Stimulated activated CD8-positive, alpha-beta memory T cell treated with anti-CD3 and anti-CD28 coated beads, Interleukin-2, amount 100 ng/mL, for 48 hours (primary cell): ENCODE data around the gene ZNF236.

ENCODE experiments used
- DNase-seq, 2 donors: peaks; one replicate each; pipeline ENCODE4 v3.0.0-alpha.2; 2020; ENCODE audit warnings: low read depth in 2 of 2

Gene ZNF236

GRCh38 chr18:76859474-76860339 lies 37.4 kb downstream of the ZNF236 start:
- peak in 1 of 2 donors; percentile 11 for DNase-seq

GRCh38 chr18:76860411-76860810 lies 38.1 kb downstream of the ZNF236 start:
- DNase-seq = no peak

- DNase-seq = no peak
Observed at GRCh38 chr18:76866666-76867065, 44.3 kb downstream of the ZNF236 start.

DNA sequence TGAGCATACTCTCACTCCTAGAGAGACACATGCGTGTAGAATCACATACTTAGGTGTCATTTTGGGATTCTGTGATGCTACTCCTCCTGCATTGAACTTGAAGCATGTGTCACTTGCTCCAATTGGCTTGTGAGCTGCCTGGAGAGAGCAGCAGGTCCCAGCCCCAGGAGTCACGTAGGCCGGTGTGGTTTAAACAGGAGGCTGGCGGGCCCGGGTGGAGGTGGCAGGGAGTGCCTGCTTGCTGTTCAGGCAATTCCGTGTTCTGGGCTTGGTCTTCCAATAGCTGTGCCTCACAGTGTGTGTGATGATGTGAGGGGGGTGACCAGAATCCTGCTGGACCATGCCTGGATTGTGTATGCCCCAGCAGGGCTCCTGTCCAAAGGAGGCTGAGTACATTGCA lies 51.0 kb downstream of the ZNF236 start:
- no peak for DNase-seq

GRCh38 chr18:76873713-76874112 lies 51.4 kb downstream of the ZNF236 start:
- no peak for DNase-seq

DNA sequence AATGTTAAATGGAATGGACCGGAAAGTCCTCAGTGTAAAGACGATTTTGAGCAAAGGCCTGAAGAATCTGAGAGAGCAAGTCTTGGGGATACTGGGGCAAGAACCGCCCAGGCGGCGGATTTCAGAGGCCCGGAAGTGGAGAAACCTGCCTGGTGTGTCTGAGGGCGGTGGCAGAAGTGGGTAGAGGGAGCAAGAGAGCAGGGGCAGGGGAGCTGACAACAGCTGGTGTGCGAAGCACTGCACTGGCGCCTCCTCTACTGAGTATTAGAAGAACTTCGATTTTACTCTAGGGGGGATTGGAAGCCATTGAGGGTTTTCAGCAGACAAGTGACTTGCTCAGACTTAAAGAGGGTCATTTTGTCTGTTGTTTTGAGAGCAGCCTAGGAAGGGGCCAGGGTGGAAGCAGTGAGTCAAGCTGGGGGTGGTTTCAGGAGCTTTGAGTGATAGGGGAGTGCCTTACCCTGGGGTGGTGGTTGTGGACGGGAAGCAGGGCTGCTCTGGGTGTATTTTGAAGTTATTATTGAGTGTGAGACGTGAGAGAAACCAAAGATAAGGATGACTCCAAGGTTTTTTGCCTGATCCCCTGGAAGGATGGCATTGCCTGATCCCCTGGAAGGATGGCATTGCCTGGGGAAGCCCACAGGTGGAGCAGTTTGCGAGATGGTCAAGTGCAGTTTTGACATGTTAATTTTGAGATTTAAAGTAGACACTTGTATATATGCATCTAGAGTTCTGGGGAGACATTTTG lies 52.5 kb downstream of the ZNF236 start:
- DNase-seq = peak; percentile 17 to 32

- DNase-seq = no peak
Observed at GRCh38 chr18:76875390-76876325, 53.3 kb downstream of the ZNF236 start.

DNA sequence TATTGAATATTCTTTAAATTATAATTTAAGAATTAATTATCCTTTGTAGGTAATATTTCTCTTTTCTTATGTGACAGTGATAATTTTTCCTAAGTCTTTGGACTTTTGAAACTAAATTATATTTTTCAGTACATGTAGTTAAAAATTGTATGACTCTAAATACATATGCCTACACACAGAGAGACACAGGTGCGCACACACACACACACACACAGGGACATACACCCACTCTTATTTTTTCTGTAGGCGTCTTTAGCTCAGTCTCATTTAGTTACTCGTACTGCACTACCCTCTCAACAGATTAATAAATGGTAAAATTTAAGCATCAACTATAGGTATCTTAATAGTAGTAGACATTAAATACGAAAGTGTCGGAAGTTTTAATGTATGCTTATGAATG lies 56.1 kb downstream of the ZNF236 start:
- DNase-seq = no peak

GRCh38 chr18:76880026-76880425 lies 57.7 kb downstream of the ZNF236 start:
- no peak for DNase-seq

DNA sequence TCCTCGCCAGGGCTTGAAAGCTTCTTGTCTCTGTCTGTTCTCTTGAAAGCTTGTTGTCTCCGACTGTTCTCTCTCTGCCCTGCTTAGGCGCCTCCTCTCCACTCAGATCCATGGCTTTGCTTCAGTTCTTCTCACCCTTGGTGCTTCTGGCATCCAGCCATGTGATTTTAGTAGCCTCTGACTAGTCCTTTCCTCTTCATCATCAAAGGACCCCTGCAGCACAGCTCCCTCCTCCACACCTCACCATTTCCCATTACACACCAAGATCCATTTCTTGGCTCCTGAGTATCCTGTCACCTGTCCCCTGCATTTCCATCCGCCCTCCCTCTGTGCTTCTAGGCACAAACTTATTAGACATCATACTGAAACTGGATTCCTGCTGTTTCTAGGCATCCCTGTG lies 59.4 kb downstream of the ZNF236 start:
- no peak for DNase-seq

DNA sequence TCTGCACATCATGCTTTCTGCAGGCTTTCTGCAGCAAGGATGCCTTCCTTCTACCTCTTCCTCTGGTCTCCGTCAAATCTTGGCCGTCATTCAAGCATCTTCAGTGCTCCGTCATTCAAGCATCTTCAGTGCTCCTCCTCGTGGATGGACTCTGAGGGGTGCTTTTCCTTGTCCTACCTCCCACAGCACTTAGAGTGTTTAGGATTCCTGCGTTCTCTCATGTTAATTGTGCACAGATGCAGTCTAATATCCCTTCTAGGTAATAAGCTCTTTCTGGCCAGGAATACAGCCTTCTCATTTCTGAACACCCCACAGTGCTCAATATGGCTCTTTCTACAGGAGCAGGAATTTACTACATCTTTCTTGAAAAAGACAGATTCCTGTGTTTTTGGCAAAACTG lies 59.8 kb downstream of the ZNF236 start:
- DNase-seq = no peak

DNA sequence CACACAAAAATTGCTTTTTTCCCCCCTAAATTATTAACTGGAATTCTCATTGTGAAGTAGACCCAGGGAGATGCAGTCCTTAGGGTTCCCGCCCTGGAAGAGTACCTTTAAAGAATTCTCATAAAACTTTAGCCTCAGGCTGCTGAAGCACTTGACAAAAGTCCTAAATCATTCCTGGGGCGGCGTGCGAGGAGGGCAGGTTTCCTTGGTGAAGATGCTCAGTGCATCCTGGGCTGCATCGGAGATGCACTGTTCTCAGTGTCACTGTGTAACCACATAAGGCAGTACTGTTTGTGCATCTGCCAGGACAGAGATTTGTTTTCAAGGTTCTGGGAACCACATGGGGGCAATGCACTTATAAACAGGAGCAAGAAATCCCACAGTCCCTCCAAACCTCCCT lies 62.6 kb downstream of the ZNF236 start:
- DNase-seq = no peak

DNA sequence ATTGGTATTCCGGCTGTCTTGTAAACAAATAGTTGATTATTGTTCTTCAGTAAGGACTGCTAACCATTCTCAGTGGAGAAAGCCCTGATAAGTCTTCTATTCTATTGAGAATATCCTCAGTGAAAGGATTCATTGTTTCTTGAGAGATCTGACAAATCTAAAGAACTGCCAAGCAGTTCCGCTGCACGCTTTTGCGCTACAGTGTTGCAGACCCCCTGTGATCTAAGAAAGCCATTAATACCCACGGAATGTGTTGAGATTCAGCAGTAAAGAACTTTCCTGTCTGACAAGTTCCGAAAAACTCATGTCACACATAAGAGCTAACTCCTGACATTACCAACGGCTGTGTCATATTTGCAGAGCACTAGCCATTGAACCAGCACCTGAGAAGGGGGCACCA lies 63.8 kb downstream of the ZNF236 start:
- DNase-seq = no peak

DNA sequence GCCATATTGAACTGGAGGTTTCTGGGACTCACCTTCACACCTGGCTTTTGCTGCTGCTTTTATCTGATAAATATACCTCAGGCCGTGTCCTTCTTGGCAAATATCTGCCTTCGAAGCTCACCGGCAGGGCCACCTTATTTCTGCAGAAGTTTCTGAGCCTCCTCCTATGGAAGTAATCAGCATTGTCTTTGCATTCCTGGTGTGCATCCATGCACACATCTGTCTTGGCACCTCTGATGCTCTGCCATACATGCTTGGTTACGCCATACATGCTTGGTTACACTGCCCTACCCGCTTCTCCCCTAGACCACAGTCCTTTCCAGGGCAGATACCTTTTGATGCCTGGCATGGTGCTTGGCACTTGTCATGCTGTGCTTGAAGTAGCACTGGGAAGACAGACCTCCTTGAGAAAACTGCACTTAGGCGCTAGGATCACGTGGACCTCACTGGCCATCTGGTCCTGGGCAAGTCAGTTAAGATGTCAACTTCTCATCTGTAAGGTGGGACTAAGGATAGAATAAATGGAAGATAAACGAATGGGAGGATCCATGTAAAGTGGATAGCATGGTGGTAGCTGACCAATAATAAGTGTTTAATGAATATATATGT lies 66.8 kb downstream of the ZNF236 start:
- no peak for DNase-seq

- DNase-seq = no peak
Observed at GRCh38 chr18:76892832-76893231, 70.5 kb downstream of the ZNF236 start.

DNA sequence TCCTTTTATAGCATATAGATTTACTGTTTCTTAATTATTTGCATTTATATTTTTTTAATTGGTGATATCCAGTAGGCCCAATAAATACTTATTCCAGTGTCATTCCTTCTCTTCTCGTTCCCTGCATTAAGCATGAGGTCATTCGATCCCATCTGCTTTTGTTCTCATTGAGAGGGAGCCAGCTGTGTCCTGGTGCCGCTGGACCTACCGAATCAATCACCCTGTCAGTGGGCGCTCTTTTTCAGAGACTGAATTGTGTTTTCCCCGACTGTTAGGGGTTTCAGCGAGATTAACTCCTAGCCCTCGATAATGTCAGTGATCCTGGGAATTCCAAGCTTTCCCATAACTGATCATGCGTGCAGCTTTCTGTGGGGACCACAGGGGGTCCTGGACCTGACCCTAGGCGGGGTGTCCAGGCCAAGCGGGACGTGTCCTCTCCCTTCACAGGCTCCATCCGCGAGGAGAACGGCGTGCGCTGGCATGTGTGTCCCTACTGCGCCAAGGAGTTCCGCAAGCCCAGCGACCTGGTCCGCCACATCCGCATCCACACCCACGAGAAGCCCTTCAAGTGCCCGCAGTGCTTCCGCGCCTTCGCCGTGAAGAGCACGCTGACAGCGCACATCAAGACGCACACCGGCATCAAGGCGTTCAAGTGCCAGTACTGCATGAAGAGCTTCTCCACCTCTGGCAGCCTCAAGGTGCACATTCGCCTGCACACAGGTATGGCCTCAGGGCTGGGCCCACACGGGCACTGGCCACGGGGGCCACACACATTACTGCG lies 72.4 kb downstream of the ZNF236 start:
- DNase-seq = no peak

DNA sequence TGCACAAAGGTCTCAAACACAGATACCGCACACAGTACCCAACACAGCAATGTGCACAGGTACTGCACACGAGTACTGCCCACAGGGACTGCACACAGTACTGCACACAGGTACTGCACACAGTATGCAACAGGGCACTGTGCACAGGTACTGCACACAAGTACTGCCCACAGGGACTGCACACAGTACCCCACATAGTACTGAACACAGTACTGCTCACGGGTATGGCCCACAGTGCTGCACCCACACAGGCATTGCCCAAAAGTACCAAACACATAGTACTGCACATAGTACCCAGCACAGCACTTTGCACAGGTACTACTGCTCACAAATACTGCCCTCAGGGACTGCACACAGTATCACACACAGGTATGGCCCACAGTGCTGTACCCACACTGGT lies 73.1 kb downstream of the ZNF236 start:
- no peak for DNase-seq

DNA sequence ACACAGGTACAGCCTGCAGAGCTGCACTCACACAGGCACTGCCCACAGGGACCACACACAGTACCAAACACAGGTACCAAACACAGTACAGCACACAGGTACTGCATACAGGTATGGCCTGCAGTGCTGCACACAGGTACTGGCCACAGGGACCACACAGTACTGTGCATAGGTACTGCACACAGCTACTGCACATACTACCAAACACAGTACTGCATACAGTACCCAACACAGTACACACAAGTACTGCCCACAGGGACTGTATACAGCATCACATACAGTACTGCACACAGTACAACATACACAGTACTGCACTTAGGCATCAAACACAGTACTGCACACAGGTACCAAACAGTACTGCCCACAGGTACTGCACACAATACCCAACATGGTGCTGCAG lies 74.3 kb downstream of the ZNF236 start:
- no peak for DNase-seq

DNA sequence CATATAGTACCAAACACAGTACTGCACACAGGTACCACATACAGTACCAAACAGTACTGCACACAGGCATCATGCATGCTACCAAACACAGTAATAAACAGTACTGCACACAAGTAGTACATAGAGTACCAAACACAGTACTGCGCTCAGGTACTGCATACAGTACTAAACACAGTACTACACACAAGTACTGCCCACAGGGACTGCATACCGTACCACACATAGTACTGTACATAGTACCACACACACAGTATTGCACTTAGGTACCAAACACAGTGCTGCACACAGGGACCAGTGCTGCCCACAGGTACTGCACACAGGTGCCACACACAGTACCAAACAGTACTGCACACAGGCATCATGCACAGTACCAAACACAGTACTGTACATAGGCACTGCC lies 74.9 kb downstream of the ZNF236 start:
- no peak for DNase-seq

DNA sequence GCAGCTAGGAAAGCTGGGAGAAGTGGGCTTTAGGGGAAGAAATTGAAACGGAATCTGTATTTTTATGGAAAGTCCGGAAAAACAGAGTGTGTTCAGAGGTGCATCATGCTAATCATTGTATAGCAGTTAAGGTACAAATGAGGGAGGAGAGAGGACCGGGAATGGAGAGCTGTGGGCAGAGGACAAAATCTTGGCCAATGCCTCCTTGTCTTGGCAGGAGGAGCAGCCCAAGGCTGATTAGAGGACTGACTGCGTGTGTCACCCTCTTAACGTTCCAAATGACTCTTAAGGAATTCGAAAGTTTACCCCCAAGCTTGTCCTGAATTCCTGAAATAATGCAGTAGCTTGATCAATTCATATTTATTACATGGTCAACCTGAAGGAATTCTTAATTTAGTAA lies 81.0 kb downstream of the ZNF236 start:
- no peak for DNase-seq

- DNase-seq = no peak
Observed at GRCh38 chr18:76905821-76906220, 83.5 kb downstream of the ZNF236 start.
